GM23338 (cell line): ENCODE measurements around the gene P4HTM.
A peak's percentile ranks its signal among the peaks of the same experiment; 100 is the strongest.

Source experiments
- CREB1 ChIP-seq: fragments of 250-450 bp; sonication (Bioruptor Pico); IDR thresholded peaks from 2 replicates; pipeline ENCODE4 v1.5.0; 2020; ENCODE audit warnings: low read depth, mild to moderate bottlenecking, moderate library complexity
- CTCF ChIP-seq, 2 experiments: fragments of 200-600 bp in 1 of 2; sonication (generic) in 1 of 2; conservative IDR thresholded peaks; 2 replicates each; pipeline versions ENCODE4 v1.5.1 to v1.6.1; 2016 to 2017; ENCODE audit warnings: antibody characterized with exemption in 2 of 2, low read depth in 2 of 2, mild to moderate bottlenecking in 2 of 2, moderate library complexity in 1 of 2
- ETS1 ChIP-seq: IDR thresholded peaks from 2 replicates; pipeline ENCODE4 v1.6.1; 2016; ENCODE audit warnings: antibody characterized with exemption
- EZH2 ChIP-seq: fragments of 200-600 bp; sonication (generic); IDR thresholded peaks from one replicate; pipeline ENCODE4 v1.8.0; 2017; ENCODE audit warnings: antibody characterized with exemption, mild to moderate bottlenecking, low read depth; ENCODE audit not compliant: unreplicated experiment
- EZH2phosphoT487 ChIP-seq: fragments of 200-600 bp; sonication (generic); IDR thresholded peaks from one replicate; pipeline ENCODE4 v1.8.1; 2018; ENCODE audit warnings: antibody characterized with exemption; ENCODE audit not compliant: unreplicated experiment
- JUNB ChIP-seq: IDR thresholded peaks from one replicate; pipeline ENCODE4 v1.6.1; 2016; ENCODE audit warnings: antibody characterized with exemption; ENCODE audit not compliant: unreplicated experiment
- POLR2AphosphoS5 ChIP-seq: IDR thresholded peaks from 2 replicates; pipeline ENCODE4 v1.6.1; 2016; ENCODE audit warnings: antibody characterized with exemption, low read depth
- REST ChIP-seq: IDR thresholded peaks from one replicate; pipeline ENCODE4 v1.6.1; 2018; ENCODE audit warnings: antibody characterized with exemption; ENCODE audit not compliant: unreplicated experiment
- STAT1 ChIP-seq: IDR thresholded peaks from one replicate; pipeline ENCODE4 v1.6.1; 2016; ENCODE audit warnings: antibody characterized with exemption; ENCODE audit not compliant: unreplicated experiment
- ZNF331 ChIP-seq: fragments of 250-450 bp; sonication (Bioruptor Pico); IDR thresholded peaks from 2 replicates; pipeline ENCODE4 v1.5.0; 2020; ENCODE audit warnings: low read depth, mild to moderate bottlenecking, moderate library complexity

GRCh38 chr3:49013738-49014660 is 24.0 kb downstream of the P4HTM start:
- peak; percentile 79 to 85 for TF ChIP-seq CTCF (conservative IDR thresholded peaks at IDR 0.05; ENCODE audit: low read depth in 2 of 2)
- no peak for TF ChIP-seq EZH2
- no peak for TF ChIP-seq REST
- TF ChIP-seq POLR2AphosphoS5, result no peak
- TF ChIP-seq CREB1 (CRISPR knock-in tag), result no peak
- no peak for TF ChIP-seq ETS1
- no peak for TF ChIP-seq EZH2phosphoT487
- TF ChIP-seq STAT1, result no peak
- no peak for TF ChIP-seq ZNF331 (CRISPR knock-in tag)
- no peak for TF ChIP-seq JUNB
